Prostate gland (tissue), 2 donors: Measurements from ENCODE around the gene RBM11. TPM values are rescaled to one million over a fixed set of nuclear protein-coding genes. Genes with fewer than 3 reads are reported as not detected.

Experiments used
- DNase-seq: peaks from one replicate; pipeline ENCODE4 v3.0.0-alpha.2; 2019; ENCODE audit warnings: low spot score
- H3K27ac ChIP-seq, 2 donors: fragments of 200-600 bp; sonication (generic); 2 replicates each; pipeline ENCODE4 v1.5.1; 2017 to 2019
- H3K27me3 ChIP-seq: fragments of 200-600 bp; sonication (generic); replicated peaks from 2 replicates; pipeline ENCODE4 v1.5.1; 2019; ENCODE audit not compliant: insufficient read depth
- H3K36me3 ChIP-seq, 2 donors: fragments of 200-600 bp; sonication (generic); 1 replicate in 1 of 2; 2 replicates in 1 of 2; pipeline versions ENCODE4 v1.5.1 to v1.8.1; 2017 to 2019
- H3K4me1 ChIP-seq: fragments of 200-600 bp; sonication (generic); replicated peaks from 2 replicates; pipeline ENCODE4 v1.5.1; 2019
- H3K4me3 ChIP-seq, 2 donors: fragments of 200-600 bp; sonication (generic); 2 replicates each; pipeline ENCODE4 v1.5.1; 2017 to 2019
- H3K9me3 ChIP-seq: fragments of 200-600 bp; sonication (generic); 2 replicates; pipeline ENCODE4 v1.5.1; 2017
- CTCF ChIP-seq, 4 experiments: fragments of 200-600 bp in 2 of 4; fragments of 450-650 bp in 2 of 4; sonication (generic) in 2 of 4; IDR thresholded peaks; 1 replicate in 3 of 4; 2 replicates in 1 of 4; pipeline ENCODE4 v1.5.1; 2016 to 2019; ENCODE audit warnings: antibody characterized with exemption in 4 of 4, mild to moderate bottlenecking in 2 of 4, moderate library complexity in 2 of 4
- POLR2A ChIP-seq: fragments of 450-650 bp; IDR thresholded peaks from one replicate; pipeline ENCODE4 v1.6.1; 2016; ENCODE audit warnings: antibody characterized with exemption, mild to moderate bottlenecking
- POLR2AphosphoS5 ChIP-seq: sonication (generic); formaldehyde crosslinking; IDR thresholded peaks from one replicate; pipeline ENCODE4 v1.6.1; 2017; ENCODE audit warnings: antibody characterized with exemption
- WGBS: methylation state at CpG from one replicate; pipeline ENCODE4 v1.1.5; 2018; 5-methylcytosine and 5-hydroxymethylcytosine counted together
- intact Hi-C: fragments of 100-400 bp; cut with DNase I; formaldehyde crosslinking; loops from one replicate; pipeline ENCODE4 v1.14.2; 2022
- total RNA-seq, 2 donors: library from RNA; depleted of rRNA; stranded (reverse); fragments of >200 nt; gene quantifications; one replicate each; pipeline ENCODE4 v1.1.0, GENCODE V29; 2016

RBM11 gene
- total RNA-seq, 2 donors from 2014 or later, result 4.1 to 5.7 TPM

- no peaks in the 10 kb centered on the region for H3K27me3 ChIP-seq
- WGBS, result 94% methylated on average over 1 of the region's 1 CpG
- H3K27ac ChIP-seq, result no peak overlapping the region
- H3K4me3 ChIP-seq, result no peak overlapping the region
- H3K4me1 ChIP-seq, result no peaks in the 10 kb centered on the region
- intact Hi-C loops, result no loop called here
- TF ChIP-seq POLR2A, result no peak
- TF ChIP-seq CTCF (IDR thresholded peaks at IDR 0.05), result no peak
- TF ChIP-seq POLR2AphosphoS5, result no peak
- no peaks in the 10 kb centered on the region for H3K9me3 ChIP-seq
- DNase-seq, result no peak
- H3K36me3 ChIP-seq, result no peaks in the 10 kb centered on the region
These were observed 7.4 kb downstream of the RBM11 start for GRCh38 chr21:14223365-14223764.

DNA sequence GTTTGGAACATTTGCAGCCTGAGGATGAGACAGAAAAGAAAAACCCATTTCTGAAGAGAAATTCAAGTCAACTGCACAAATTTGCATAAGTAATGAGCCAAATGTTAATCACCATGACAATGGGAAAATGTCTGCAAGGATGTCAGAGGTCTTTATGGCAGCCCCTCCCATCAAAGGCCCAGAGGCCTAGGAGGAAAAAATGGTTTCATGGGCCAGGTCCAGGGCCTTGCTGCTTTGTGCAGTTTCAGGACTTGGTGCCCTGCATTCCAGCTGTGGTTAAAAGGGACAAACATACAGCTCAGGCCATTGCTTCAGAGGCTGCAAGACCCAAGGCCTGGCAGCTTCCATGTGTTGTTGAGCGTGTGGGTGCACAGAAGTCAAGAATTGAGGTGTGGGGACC lies 13.4 kb downstream of the RBM11 start:
- intact Hi-C loops, result no loop called here
- H3K4me1 ChIP-seq, result no peaks in the 10 kb centered on the region
- H3K4me3 ChIP-seq, result no peak overlapping the region
- DNase-seq, result no peak
- no peak for TF ChIP-seq POLR2A
- TF ChIP-seq CTCF (IDR thresholded peaks at IDR 0.05), result no peak
- TF ChIP-seq POLR2AphosphoS5, result no peak
- H3K27me3 ChIP-seq, result no peaks in the 10 kb centered on the region
- H3K27ac ChIP-seq, result no peak overlapping the region
- no peaks in the 10 kb centered on the region for H3K36me3 ChIP-seq
- H3K9me3 ChIP-seq, result no peaks in the 10 kb centered on the region
- 93% methylated on average over 1 of the region's 1 CpG for whole genome bisulfite sequencing

- no peak overlapping the region for H3K27ac ChIP-seq
- no peaks in the 10 kb centered on the region for H3K4me1 ChIP-seq
- intact Hi-C loops, result no loop called here
- H3K4me3 ChIP-seq, result no peak overlapping the region
- WGBS, result 88% methylated on average over 5 of the region's 5 CpGs
- DNase-seq, result no peak
- H3K27me3 ChIP-seq, result no peaks in the 10 kb centered on the region
- no peak for TF ChIP-seq POLR2AphosphoS5
- TF ChIP-seq POLR2A, result no peak
- TF ChIP-seq CTCF (IDR thresholded peaks at IDR 0.05), result no peak
- no peaks in the 10 kb centered on the region for H3K9me3 ChIP-seq
- no peaks in the 10 kb centered on the region for H3K36me3 ChIP-seq
These were observed 19.1 kb downstream of the RBM11 start for GRCh38 chr21:14235101-14235500.

- 58% methylated on average over 3 of the region's 3 CpGs for WGBS
- no peak for TF ChIP-seq POLR2AphosphoS5
- no peak for TF ChIP-seq POLR2A
- TF ChIP-seq CTCF (IDR thresholded peaks at IDR 0.05), result no peak
- Histone ChIP-seq H3K27ac (no peak overlapping the region), H3K9me3 (no peaks in the 10 kb centered on the region), H3K4me3 (no peak overlapping the region), H3K4me1 (no peaks in the 10 kb centered on the region), H3K27me3 (no peaks in the 10 kb centered on the region), H3K36me3 (no peaks in the 10 kb centered on the region)
- no peak for DNase-seq
- intact Hi-C loops, result no loop called here
These were observed 20.2 kb downstream of the RBM11 start for GRCh38 chr21:14236180-14236579.

DNA sequence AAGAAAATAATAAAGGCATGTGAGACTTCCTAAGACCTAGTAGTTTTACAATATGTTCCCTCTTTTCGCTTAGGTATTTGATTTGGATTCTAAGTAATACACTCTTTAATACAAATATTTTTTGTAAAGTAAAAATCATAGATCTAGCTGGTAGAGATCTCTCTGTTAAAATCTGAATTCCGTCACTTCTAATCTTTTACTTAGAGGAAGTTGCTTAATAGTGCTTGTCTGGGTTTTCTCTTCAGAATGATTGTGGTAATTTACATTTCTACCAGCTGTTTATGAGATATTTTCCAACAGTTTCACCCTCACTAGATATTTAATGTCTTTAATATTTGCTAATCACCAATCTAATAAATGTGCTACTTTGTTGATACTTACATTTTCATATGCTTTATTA lies 23.3 kb downstream of the RBM11 start:
- H3K9me3 ChIP-seq, result no peaks in the 10 kb centered on the region
- no peaks in the 10 kb centered on the region for H3K27me3 ChIP-seq
- intact Hi-C loops, result no loop called here
- H3K4me3 ChIP-seq, result no peak overlapping the region
- H3K36me3 ChIP-seq, result no peaks in the 10 kb centered on the region
- DNase-seq, result no peak
- no peak overlapping the region for H3K27ac ChIP-seq
- WGBS, result 87% methylated on average over 2 of the region's 2 CpGs
- TF ChIP-seq CTCF (IDR thresholded peaks at IDR 0.05) (no peak), POLR2AphosphoS5 (no peak), POLR2A (no peak)
- no peaks in the 10 kb centered on the region for H3K4me1 ChIP-seq
